MCF 10A (cell line): ENCODE results near the gene SRL. TPM values are rescaled to one million over a fixed set of nuclear protein-coding genes. Genes with fewer than 3 reads are reported as not detected.

Experiments
- BruUV-seq: library from RNA; stranded (reverse); fragments of 400-500 nt; replicated peaks from 2 replicates; lab custom pipeline; 2021; lab: Mats Ljungman, UMichigan
- CTCF ChIA-PET: fragments of 300-600 bp; sonication (Branson Sonifier 250); formaldehyde crosslinking; extraction: SDS; loops from one replicate; lab custom pipeline; 2021; ENCODE audit warnings: antibody characterized with exemption, inconsistent platforms; lab: Yijun Ruan, JAX
- POLR2A ChIA-PET: fragments of 300-600, 350-650 bp; sonication (Branson Sonifier 250); formaldehyde crosslinking; extraction: SDS; loops from one replicate; lab custom pipeline; 2020; ENCODE audit warnings: antibody characterized with exemption, inconsistent platforms; lab: Yijun Ruan, JAX
- DNase-seq: peaks from one replicate; pipeline ENCODE4 v3.0.0-alpha.2; 2018; ENCODE audit not compliant: unreplicated experiment
- H3K27ac Mint-ChIP-seq: one replicate; pipeline ENCODE4 v1.8.0; 2022; ENCODE audit warnings: mild to moderate bottlenecking, low read depth, mixed read lengths; ENCODE audit not compliant: unreplicated experiment
- H3K27me3 Mint-ChIP-seq: one replicate; pipeline ENCODE4 v1.8.0; 2022; ENCODE audit warnings: mixed read lengths; ENCODE audit not compliant: insufficient read depth, unreplicated experiment
- H3K36me3 Mint-ChIP-seq: one replicate; pipeline ENCODE4 v1.8.0; 2022; ENCODE audit warnings: mild to moderate bottlenecking, moderate library complexity, mixed read lengths; ENCODE audit not compliant: insufficient read depth, unreplicated experiment
- H3K4me1 Mint-ChIP-seq: one replicate; pipeline ENCODE4 v1.8.0; 2022; ENCODE audit warnings: mixed read lengths; ENCODE audit not compliant: insufficient read depth, unreplicated experiment
- H3K4me3 Mint-ChIP-seq: one replicate; pipeline ENCODE4 v1.8.0; 2022; ENCODE audit warnings: mild to moderate bottlenecking, moderate library complexity, mixed read lengths; ENCODE audit not compliant: unreplicated experiment
- H3K9me3 Mint-ChIP-seq: one replicate; pipeline ENCODE4 v1.8.0; 2022; ENCODE audit warnings: mixed read lengths; ENCODE audit not compliant: unreplicated experiment
- CTCF ChIP-seq: fragments of 200-600 bp; IDR thresholded peaks from one replicate; pipeline ENCODE4 v1.8.0; 2022; ENCODE audit warnings: antibody characterized with exemption, mild to moderate bottlenecking; ENCODE audit not compliant: unreplicated experiment
- intact Hi-C: fragments of 100-400 bp; cut with micrococcal nuclease; formaldehyde crosslinking; loops from 2 replicates; pipeline ENCODE4 v1.14.1; 2022
- total RNA-seq: library from RNA; stranded (reverse); gene quantifications from 2 replicates; pipeline ENCODE4 v1.2.3, GENCODE V29; 2022

Gene SRL
- total RNA-seq, 1 experiment from 2014 or later: not detected

- no peak for TF ChIP-seq CTCF
- intact Hi-C loops: loop anchor here (5.0 kb wide), 1 partner anchor 132 kb away; no protein-coding TSS in a partner anchor
- Mint-ChIP-seq H3K36me3 (peaks cover 16% of the 10 kb centered on the region), H3K27ac (no peak overlapping the region), H3K4me3 (peak overlapping the region; percentile 84), H3K27me3 (no peaks in the 10 kb centered on the region), H3K4me1 (peaks cover 5% of the 10 kb centered on the region), H3K9me3 (no peaks in the 10 kb centered on the region)
- BruUV-seq: no TSS peak
- ChIA-PET CTCF (interaction anchor here (0.6 to 3.4 kb wide), 11 partner anchors 8 to 216 kb away, joined by 3 to 33 read pairs (median 3); no protein-coding TSS in a partner anchor), POLR2A (interaction anchor here (0.6 to 2.4 kb wide), 6 partner anchors 10 to 1110 kb away, joined by 3 to 8 read pairs (median 4); partner anchors contain the start of gene PAM16)
- no peak for DNase-seq
Measured at GRCh38 chr16:4270091-4270490, 28.2 kb upstream of the SRL start.

- POLR2A ChIA-PET: interaction anchor here (0.9 kb wide), 1 partner anchor 13 kb away, joined by 4 read pairs; no protein-coding TSS in a partner anchor
- H3K4me3 Mint-ChIP-seq: no peak overlapping the region
- no peak for TF ChIP-seq CTCF
- intact Hi-C loops: no loop called here
- H3K27me3 Mint-ChIP-seq: no peaks in the 10 kb centered on the region
- DNase-seq: peak; percentile 27
- H3K36me3 Mint-ChIP-seq: peaks cover 34% of the 10 kb centered on the region
- CTCF ChIA-PET: interaction anchor here (0.6 to 1.6 kb wide), 6 partner anchors 11 to 663 kb away, joined by 3 to 11 read pairs (median 4); no protein-coding TSS in a partner anchor
- no peak overlapping the region for H3K27ac Mint-ChIP-seq
- no peaks in the 10 kb centered on the region for H3K9me3 Mint-ChIP-seq
- BruUV-seq: no TSS peak
- no peaks in the 10 kb centered on the region for H3K4me1 Mint-ChIP-seq
Measured at GRCh38 chr16:4266372-4266771, 24.5 kb upstream of the SRL start.

GRCh38 chr16:4265676-4266075 is 23.8 kb upstream of the SRL start:
- Mint-ChIP-seq H3K27ac (no peak overlapping the region), H3K9me3 (no peaks in the 10 kb centered on the region), H3K4me3 (no peak overlapping the region), H3K4me1 (peaks cover 3% of the 10 kb centered on the region), H3K27me3 (no peaks in the 10 kb centered on the region), H3K36me3 (peaks cover 35% of the 10 kb centered on the region)
- POLR2A ChIA-PET: no interaction called here
- TF ChIP-seq CTCF: no peak
- intact Hi-C loops: no loop called here
- CTCF ChIA-PET: interaction anchor here (0.6 to 1.6 kb wide), 7 partner anchors 11 to 664 kb away, joined by 3 to 11 read pairs (median 4); no protein-coding TSS in a partner anchor
- DNase-seq: no peak
- no TSS peak for BruUV-seq

GRCh38 chr16:4264546-4264945 is 22.7 kb upstream of the SRL start:
- no peaks in the 10 kb centered on the region for H3K9me3 Mint-ChIP-seq
- no peak for DNase-seq
- intact Hi-C loops: no loop called here
- H3K27me3 Mint-ChIP-seq: no peaks in the 10 kb centered on the region
- no TSS peak for BruUV-seq
- ChIA-PET POLR2A (no interaction called here), CTCF (interaction anchor here (0.6 to 1.0 kb wide), 2 partner anchors 10 to 12 kb away, joined by 3 to 6 read pairs; no protein-coding TSS in a partner anchor)
- H3K4me1 Mint-ChIP-seq: peaks cover 5% of the 10 kb centered on the region
- peaks cover 43% of the 10 kb centered on the region for H3K36me3 Mint-ChIP-seq
- TF ChIP-seq CTCF: no peak
- H3K4me3 Mint-ChIP-seq: no peak overlapping the region
- no peak overlapping the region for H3K27ac Mint-ChIP-seq
